Measurements from ENCODE around the gene PIK3CG. TPM values are rescaled to one million over a fixed set of nuclear protein-coding genes. Genes with fewer than 3 reads are reported as not detected.

The PIK3CG gene
- total RNA-seq, 120 experiments from 2014 or later, result 0.63 to 6.6 (median 2.7) TPM

Other genes starting within 250 kb of the PIK3CG start
- gene CCDC71L, start 204.1 kb upstream of the PIK3CG start, total RNA-seq, result 1 to 10 TPM; 2.7 to 9.8 (median 6.1) TPM
- 100 to 1,000 TPM in 1 of 120 experiments, 10 to 100 TPM in 119; 24.3 to 101 (median 69.4) TPM for gene PRKAR2B, start 179.4 kb downstream of the PIK3CG start, total RNA-seq